ENCODE measurements around the gene TLX1. TPM values are rescaled to one million over a fixed set of nuclear protein-coding genes. Genes with fewer than 3 reads are reported as not detected.

TLX1 gene
- total and polyA plus RNA-seq, 4 donors = 0.06 to 0.79 (median 0.31) TPM

DNA sequence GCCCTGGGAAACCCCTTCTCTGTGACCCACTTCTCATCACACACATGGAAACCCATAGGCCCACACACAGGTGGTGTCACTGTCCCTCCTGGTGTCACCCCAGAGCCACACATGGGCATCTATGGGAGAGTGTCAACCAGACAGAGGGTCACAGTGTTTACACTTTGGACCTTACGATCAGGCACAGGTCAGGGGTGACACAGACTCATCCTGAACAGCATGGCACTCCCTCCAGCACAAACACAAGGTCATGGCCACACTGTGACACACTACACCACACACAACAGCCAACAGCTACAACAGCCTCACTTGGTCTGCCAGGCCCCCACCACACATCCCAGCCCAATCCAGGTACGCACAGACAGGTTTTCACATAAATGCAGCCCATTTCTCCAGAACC is 6.2 kb downstream of the TLX1 start:
- no peak overlapping the region for H3K4me3 ChIP-seq (ENCODE audit: low read depth in 1 of 3, low read length in 3 of 3)
- TF ChIP-seq, protein P1, sequence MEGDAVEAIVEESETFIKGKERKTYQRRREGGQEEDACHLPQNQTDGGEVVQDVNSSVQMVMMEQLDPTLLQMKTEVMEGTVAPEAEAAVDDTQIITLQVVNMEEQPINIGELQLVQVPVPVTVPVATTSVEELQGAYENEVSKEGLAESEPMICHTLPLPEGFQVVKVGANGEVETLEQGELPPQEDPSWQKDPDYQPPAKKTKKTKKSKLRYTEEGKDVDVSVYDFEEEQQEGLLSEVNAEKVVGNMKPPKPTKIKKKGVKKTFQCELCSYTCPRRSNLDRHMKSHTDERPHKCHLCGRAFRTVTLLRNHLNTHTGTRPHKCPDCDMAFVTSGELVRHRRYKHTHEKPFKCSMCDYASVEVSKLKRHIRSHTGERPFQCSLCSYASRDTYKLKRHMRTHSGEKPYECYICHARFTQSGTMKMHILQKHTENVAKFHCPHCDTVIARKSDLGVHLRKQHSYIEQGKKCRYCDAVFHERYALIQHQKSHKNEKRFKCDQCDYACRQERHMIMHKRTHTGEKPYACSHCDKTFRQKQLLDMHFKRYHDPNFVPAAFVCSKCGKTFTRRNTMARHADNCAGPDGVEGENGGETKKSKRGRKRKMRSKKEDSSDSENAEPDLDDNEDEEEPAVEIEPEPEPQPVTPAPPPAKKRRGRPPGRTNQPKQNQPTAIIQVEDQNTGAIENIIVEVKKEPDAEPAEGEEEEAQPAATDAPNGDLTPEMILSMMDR (IDR thresholded peaks at IDR 0.05; ENCODE audit: low read depth, low read length, missing input control) = no peak
- TF ChIP-seq YY1 (IDR thresholded peaks at IDR 0.05) (no peak), REST (IDR thresholded peaks at IDR 0.05) (no peak)
- WGBS = 47% methylated on average over 2 of the region's 2 CpGs
- H3K9me3 ChIP-seq (ENCODE audit: control insufficient read depth in 4 of 4, low read length in 3 of 4) = no peaks in the 10 kb centered on the region
- no peak overlapping the region for H3K27ac ChIP-seq (ENCODE audit: low read depth in 1 of 2, low read length in 2 of 2)
- no peak for DNase-seq (ENCODE audit: low spot score)
- H3K4me1 ChIP-seq (ENCODE audit: control insufficient read depth in 4 of 4, insufficient read depth in 4 of 4, low read length in 3 of 4) = peaks cover 13 to 32% (median 19%) of the 10 kb centered on the region in 4 donors
- no peaks in the 10 kb centered on the region for H3K36me3 ChIP-seq (ENCODE audit: control insufficient read depth in 4 of 4, insufficient read depth in 3 of 4, low read depth in 1 of 4, low read length in 3 of 4)
- peaks cover 10 to 35% (median 24%) of the 10 kb centered on the region in 4 donors for H3K27me3 ChIP-seq (ENCODE audit: control insufficient read depth in 4 of 4, insufficient read depth in 4 of 4, low read length in 3 of 4)
- no peak overlapping the region for H3K9ac ChIP-seq (ENCODE audit: low read depth in 1 of 2, low read length in 2 of 2)

- no peak overlapping the region for H3K27ac ChIP-seq (ENCODE audit: low read depth in 1 of 2, low read length in 2 of 2)
- WGBS = 29% methylated on average over 8 of the region's 8 CpGs
- no peak overlapping the region for H3K9ac ChIP-seq (ENCODE audit: low read depth in 1 of 2, low read length in 2 of 2)
Measured at GRCh38 chr10:101138788-101139420, 7.8 kb downstream of the TLX1 start.

More at GRCh38 chr10:101138788-101139420, 7.8 kb downstream of the TLX1 start:
- H3K27me3 ChIP-seq (ENCODE audit: control insufficient read depth in 4 of 4, insufficient read depth in 4 of 4, low read length in 3 of 4) = peaks cover 10 to 28% (median 19%) of the 10 kb centered on the region in 4 donors
- H3K9me3 ChIP-seq (ENCODE audit: control insufficient read depth in 4 of 4, low read length in 3 of 4) = no peaks in the 10 kb centered on the region
- DNase-seq (ENCODE audit: low spot score) = no peak
- no peak overlapping the region for H3K4me3 ChIP-seq (ENCODE audit: low read depth in 1 of 3, low read length in 3 of 3)
- peaks cover 11 to 24% (median 17%) of the 10 kb centered on the region in 4 donors for H3K4me1 ChIP-seq (ENCODE audit: control insufficient read depth in 4 of 4, insufficient read depth in 4 of 4, low read length in 3 of 4)
- TF ChIP-seq, protein P2, sequence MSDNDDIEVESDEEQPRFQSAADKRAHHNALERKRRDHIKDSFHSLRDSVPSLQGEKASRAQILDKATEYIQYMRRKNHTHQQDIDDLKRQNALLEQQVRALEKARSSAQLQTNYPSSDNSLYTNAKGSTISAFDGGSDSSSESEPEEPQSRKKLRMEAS (IDR thresholded peaks at IDR 0.05) = no peak
- no peak for TF ChIP-seq FOXA1 (IDR thresholded peaks at IDR 0.05)
- TF ChIP-seq JUND (IDR thresholded peaks at IDR 0.05) = no peak
- TF ChIP-seq RXRA (IDR thresholded peaks at IDR 0.05) = no peak
- no peak for TF ChIP-seq EGR1 (IDR thresholded peaks at IDR 0.05; ENCODE audit: low read depth in 2 of 2)
- no peak for TF ChIP-seq REST (IDR thresholded peaks at IDR 0.05)
- TF ChIP-seq NR2F2 (IDR thresholded peaks at IDR 0.05) = no peak
- TF ChIP-seq, protein P3, sequence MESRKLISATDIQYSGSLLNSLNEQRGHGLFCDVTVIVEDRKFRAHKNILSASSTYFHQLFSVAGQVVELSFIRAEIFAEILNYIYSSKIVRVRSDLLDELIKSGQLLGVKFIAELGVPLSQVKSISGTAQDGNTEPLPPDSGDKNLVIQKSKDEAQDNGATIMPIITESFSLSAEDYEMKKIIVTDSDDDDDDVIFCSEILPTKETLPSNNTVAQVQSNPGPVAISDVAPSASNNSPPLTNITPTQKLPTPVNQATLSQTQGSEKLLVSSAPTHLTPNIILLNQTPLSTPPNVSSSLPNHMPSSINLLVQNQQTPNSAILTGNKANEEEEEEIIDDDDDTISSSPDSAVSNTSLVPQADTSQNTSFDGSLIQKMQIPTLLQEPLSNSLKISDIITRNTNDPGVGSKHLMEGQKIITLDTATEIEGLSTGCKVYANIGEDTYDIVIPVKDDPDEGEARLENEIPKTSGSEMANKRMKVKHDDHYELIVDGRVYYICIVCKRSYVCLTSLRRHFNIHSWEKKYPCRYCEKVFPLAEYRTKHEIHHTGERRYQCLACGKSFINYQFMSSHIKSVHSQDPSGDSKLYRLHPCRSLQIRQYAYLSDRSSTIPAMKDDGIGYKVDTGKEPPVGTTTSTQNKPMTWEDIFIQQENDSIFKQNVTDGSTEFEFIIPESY (IDR thresholded peaks at IDR 0.05) = no peak
- no peaks in the 10 kb centered on the region for H3K36me3 ChIP-seq (ENCODE audit: control insufficient read depth in 4 of 4, insufficient read depth in 3 of 4, low read depth in 1 of 4, low read length in 3 of 4)
